HS-27A (cell line): ENCODE results near the gene ARID4B.
"Not testable (repeated sequence)": the region's sequence is repeated elsewhere in the genome, so short reads cannot be mapped to it uniquely, and the experiment has no call there.

Experiments used
- DNase-seq: peaks from one replicate; pipeline ENCODE4 v3.0.0-alpha.2; 2012; ENCODE audit warnings: low read depth, missing footprints

ARID4B gene

GRCh38 chr1:235226933-235227332 is 101.0 kb downstream of the ARID4B start:
- DNase-seq, result no peak

- no peak for DNase-seq
Measured at GRCh38 chr1:235225299-235225698, 102.7 kb downstream of the ARID4B start.

GRCh38 chr1:235221653-235222375 is 106.2 kb downstream of the ARID4B start:
- DNase-seq, result no peak

GRCh38 chr1:235215453-235215852 is 112.5 kb downstream of the ARID4B start:
- no peak for DNase-seq

GRCh38 chr1:235214962-235215361 is 113.0 kb downstream of the ARID4B start:
- not testable (repeated sequence) for DNase-seq

DNA sequence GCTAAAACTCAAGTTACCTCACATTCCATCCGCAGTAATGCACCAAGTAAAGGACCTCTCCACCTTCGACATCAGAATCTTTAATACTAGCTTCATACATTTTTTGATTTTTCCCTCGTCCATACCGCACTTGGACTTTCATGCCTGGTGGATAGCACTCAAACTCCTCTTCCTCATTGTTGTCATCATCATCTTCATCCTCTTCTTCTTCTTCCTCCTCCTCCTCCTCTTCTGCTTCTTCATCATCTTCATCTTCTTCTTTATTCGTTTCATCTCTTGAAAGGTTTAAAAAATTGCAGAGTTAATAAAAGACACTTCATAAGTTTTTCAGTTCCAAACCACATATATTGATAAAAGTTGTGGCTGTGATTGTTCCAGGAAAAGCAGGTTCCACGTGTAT is 114.2 kb downstream of the ARID4B start:
- no peak for DNase-seq

DNA sequence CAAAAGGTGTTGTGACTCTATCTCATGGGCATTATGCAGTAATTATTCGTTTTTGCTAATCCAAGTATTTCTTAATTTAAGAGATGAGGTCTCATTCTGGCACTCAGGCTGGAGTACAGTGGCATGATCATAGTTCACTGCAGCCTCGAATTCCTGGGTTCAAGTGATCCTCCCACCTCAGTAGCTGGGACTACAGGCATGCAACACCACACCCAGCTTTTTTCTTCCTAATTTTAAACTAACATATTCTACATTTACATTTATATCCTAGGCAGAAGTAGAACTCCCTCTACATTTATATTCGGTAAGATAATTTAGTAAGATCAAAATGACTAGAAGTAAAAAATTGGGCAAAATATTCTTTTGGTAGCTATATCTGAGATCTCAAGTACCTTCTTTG is 116.5 kb downstream of the ARID4B start:
- no peak for DNase-seq

- DNase-seq, result no peak
Measured at GRCh38 chr1:235207209-235207565, 120.8 kb downstream of the ARID4B start.

DNA sequence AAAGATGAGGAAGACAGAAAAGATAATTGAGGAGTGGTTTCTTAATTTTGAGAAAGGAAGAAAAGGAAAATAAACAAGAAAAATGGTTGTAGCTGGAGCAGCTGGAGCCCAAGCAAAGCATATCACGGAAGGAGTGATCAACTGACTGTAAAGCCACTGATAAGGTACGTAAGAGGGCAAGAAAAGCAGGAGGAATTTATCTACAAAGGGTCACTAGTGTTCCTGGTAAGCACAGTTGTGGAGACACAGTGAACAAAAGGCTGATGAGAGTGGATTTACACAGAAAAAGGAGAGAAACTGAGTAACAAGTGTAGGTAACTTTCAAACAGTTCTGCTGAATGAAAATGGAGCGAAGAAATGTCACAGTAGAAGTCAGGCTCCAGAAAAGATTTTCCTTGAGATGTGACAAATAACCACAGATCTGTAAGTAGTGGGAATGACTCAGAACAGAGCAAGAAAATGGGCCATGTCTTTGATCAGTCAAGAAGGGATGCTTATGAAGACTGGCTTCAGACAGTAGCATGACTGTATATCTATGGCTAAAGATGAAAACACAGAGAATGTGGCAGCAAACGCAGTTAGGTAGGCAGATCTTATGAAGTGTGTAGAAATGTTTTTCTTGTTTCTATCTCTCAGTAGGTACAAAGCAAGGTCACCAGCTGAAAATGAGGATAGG is 121.3 kb downstream of the ARID4B start:
- no peak for DNase-seq

- DNase-seq, result no peak
Measured at GRCh38 chr1:235205687-235206086, 122.3 kb downstream of the ARID4B start.

- DNase-seq, result no peak
Measured at GRCh38 chr1:235203428-235203827, 124.6 kb downstream of the ARID4B start.

DNA sequence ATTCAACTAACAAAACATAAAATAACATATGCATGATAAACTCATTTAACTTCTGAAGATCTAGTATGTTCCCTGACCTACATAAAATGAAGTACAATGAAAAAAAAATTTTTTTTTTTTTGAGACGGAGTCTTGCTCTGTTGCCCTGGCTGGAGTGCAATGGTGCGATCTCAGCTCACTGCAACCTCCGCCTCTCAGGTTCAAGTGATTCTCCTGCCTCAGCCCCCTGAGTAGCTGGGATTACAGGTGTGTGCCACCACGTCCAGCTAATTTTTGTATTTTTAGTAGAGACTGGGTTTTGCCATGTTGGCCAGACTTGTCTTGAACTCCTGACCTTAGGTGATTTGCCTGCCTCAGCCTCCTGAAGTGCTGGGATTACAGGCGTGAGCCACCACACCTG is 125.5 kb downstream of the ARID4B start:
- DNase-seq, result not testable (repeated sequence)

DNA sequence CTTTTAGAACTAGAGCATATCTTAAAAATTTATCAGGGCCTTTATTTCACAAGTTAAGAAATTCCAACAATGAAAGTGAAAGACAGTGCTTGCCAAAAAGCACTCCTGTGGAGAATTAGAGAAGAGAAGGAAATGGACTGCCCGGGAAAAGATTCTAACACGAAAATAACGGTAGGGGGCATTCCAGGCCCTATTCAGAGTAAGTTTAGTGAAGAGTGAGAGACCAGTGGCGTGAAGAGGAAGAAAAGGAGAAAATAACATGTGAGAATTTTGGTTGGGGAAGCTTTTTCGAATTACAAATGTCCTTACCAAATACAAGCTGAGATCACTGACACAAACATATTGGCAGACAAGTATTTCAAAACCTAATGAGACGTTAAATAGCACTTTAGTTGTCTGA is 128.5 kb downstream of the ARID4B start:
- DNase-seq, result no peak

DNA sequence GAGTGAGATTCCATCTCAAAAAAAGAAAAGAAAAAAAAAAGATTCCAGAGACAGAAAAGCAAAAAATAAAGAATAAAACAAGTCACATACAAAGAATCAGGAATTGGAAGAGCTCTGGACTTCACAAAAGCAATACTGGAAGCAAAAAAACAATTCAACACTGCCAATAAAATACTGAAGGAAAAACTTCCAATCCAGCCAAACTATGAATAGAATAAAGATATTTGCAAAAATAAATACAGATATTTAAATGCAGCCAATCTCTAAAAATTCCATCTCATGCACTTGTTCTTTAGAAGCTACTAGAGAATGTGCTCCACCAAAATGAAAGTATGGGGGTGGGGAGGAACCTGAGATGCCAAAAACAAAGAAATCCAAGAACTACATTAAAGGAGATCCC is 137.5 kb downstream of the ARID4B start:
- DNase-seq, result no peak

GRCh38 chr1:235187316-235187715 is 140.7 kb downstream of the ARID4B start:
- no peak for DNase-seq

DNA sequence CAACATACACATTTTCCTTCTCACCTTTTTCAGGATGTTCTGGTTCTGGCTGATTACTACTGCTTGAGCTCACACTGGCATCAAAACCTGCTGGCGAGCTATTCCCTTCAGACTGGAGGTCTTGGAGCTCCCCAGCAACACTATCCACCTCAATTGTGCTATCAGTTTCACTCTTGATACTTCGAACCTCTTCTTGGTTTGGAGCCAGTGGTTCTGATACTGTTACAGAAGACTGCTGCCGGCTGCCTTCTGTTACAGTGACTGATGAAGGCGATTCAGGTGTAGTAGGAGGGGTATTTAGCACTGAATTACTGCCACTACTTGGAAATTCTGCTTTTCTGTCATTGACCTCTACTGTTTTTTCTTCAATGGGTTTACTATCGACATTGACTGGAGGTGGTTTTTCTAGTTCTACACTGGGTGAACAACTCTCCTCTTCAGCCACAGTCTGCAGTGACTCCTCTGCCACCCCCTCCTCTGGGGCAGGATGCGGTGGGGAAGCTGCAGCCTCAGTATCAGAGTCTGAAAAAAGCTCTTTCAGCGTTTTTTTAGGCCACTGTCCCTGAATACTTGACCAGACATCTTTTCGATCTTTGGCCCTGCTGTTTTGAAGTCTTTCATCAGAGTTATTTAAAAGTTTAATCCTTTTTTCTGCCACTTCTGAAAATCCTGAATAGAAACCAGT is 146.3 kb downstream of the ARID4B start:
- no peak for DNase-seq

GRCh38 chr1:235180916-235181460 is 147.0 kb downstream of the ARID4B start:
- no peak for DNase-seq

DNA sequence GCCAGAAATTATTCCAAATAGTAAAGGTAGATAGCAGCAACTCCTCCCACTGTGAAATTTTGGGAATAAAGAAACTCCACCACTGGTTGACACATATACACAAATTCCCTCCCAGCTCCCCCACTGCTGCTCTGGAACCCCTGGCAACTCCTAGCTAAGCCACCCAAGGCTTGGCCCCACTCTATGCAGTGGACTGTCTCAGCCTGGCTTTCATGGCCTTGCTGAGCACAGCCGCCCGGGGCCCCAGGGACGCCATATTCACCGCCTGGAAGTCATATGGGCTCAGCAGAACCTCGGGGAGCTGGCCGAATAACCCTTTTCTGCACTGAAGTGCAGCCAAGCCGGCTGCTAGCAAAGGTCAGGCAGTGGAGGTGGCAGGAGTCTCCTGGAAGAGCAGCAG is 151.5 kb downstream of the ARID4B start:
- no peak for DNase-seq

GRCh38 chr1:235169986-235170385 is 158.0 kb downstream of the ARID4B start:
- DNase-seq, result no peak

GRCh38 chr1:235168375-235168774 is 159.6 kb downstream of the ARID4B start:
- DNase-seq, result no peak

DNA sequence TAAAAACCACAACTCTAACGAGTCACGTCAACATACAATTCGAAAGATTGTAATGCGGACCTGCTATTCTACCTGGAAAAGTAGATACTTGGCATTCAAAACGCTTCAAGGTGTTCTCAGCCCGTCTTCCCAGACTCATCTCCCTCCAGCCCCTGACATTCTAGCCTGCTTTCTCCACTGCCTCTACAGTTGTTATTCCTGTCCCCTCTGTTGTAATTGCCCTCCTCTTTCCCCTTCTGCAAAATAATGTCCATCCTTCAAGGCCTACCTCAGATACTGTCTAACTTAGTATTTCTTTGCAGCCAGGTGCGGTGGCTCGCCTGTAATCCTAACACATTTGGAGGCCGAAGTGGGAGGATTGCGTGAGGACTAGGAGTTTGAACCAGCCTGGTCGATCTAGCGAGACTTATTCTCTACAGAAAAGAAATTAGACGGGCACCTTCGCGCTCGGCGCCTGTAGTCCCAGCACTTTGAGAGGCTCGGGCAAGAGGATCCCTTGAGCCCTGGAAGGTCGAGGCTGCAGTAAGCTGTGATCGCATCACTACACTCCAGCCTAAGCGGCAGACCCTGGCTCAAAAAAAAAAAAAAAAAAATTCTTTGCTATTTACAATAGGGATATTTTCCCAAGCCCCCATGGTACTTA is 166.2 kb downstream of the ARID4B start:
- DNase-seq, result no peak

DNA sequence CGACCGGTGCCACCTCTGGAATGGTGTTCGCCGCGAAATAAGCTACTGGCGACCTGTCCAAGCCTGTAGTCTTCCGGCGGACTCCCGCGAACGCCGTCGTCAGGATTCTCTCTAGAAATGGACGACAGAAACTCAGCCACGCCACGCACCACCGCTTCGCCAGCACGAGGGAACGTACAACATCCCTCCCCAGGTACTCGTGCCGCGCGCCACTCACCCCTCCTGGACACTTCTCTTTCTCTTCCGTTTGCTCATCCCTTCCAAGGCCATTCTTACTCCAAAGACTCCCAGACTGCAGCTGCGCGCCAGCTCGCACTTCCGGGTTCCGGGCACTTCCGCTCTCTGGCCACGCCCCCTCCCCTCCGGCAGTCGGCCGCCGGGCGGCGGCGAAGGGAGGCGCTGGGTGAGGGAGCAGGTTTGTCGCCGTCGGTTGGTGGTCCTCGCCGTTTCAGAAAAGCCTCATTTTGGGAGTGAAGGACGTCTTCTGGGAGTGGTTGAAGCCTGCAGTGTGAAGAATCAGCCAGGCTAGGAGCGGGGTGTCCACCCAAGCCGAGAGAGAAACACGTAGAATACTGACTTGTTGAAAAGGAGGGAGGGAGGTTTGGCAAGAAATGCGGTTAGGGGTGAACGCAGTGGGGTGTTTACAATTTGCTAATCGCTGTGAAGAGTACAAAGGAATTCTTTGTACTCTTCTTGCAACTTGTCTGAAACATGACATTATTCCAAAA is 166.9 kb downstream of the ARID4B start, which contains the start of gene RBM34:
Gene RBM34, minus strand, starts transcription at position 294 of the 728 bp plus-strand sequence. Its CDS starts 24 bp downstream, at position 270.
- DNase-seq, result peak; percentile 61
